ENCODE results near the gene MBNL2. TPM values are rescaled to one million over a fixed set of nuclear protein-coding genes. Genes with fewer than 3 reads are reported as not detected.
"Not testable (repeated sequence)": the region's sequence is repeated elsewhere in the genome, so short reads cannot be mapped to it uniquely, and the experiment has no call there.

Gene MBNL2
- total and polyA plus RNA-seq, 10 of the 15 experiments (the other 5 are each of a cell fraction or from before 2014, with no cell fraction given), result 1.6 to 9.7 (median 6.7) TPM

DNA sequence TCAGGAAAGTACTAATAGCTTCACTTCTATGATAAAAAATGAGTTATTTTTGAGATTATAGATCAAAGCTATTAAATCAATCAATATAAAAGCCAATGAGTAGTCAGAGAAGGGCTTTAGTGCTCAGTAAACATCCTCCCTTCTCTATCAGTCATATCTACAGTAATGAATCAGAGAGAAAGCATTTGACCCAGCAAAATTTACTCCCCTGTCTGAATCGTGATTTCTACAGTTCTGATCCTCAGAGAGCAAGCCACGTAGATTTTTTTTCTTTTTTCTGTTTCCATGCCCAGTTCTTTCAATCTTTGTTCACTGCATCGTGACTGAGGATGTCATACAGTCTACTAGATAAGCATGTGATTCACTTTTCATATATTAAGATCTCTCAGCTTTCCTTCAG, 16.2 kb upstream of the MBNL2 start:
- Histone ChIP-seq H3K9ac (ENCODE audit: control insufficient read depth, insufficient read depth, low read length) (no peak overlapping the region), H3K4me1 (ENCODE audit: control insufficient read depth, insufficient read depth, low read length) (no peaks in the 10 kb centered on the region), H3K9me3 (replicated peaks; ENCODE audit: control insufficient read depth, insufficient read depth, low read length) (no peaks in the 10 kb centered on the region), H3K27ac (ENCODE audit: control insufficient read depth, insufficient read depth) (no peak overlapping the region), H2AFZ (ENCODE audit: control insufficient read depth, low read depth, low read length) (no peak overlapping the region), H3K27me3 (replicated peaks in 1 of 2; ENCODE audit: control insufficient read depth in 2 of 2, insufficient read depth in 2 of 2, low read length in 1 of 2) (no peaks in the 10 kb centered on the region), H3K36me3 (ENCODE audit: control insufficient read depth in 2 of 2, insufficient read depth in 2 of 2, low read length in 1 of 2) (no peaks in the 10 kb centered on the region), H3K4me2 (ENCODE audit: control insufficient read depth, insufficient read depth) (no peak overlapping the region), H3K4me3 (no peak overlapping the region), H3K79me2 (ENCODE audit: control insufficient read depth, insufficient read depth, low read length) (no peaks in the 10 kb centered on the region), H4K20me1 (ENCODE audit: control insufficient read depth, insufficient read depth) (no peaks in the 10 kb centered on the region)
- intact Hi-C loops (cut with micrococcal nuclease; ENCODE audit: unreplicated experiment) (no loop called here), in situ Hi-C loops (cut with MboI) (no loop called here)
- whole genome bisulfite sequencing (ENCODE audit: insufficient coverage, insufficient replicate concordance, low lambda C conversion rate, missing lambda C conversion rate), result 0% methylated on average over 3 of the region's 3 CpGs
- DNase-seq (ENCODE audit: low read depth, low spot score), result no peak
- TF ChIP-seq, protein P1, sequence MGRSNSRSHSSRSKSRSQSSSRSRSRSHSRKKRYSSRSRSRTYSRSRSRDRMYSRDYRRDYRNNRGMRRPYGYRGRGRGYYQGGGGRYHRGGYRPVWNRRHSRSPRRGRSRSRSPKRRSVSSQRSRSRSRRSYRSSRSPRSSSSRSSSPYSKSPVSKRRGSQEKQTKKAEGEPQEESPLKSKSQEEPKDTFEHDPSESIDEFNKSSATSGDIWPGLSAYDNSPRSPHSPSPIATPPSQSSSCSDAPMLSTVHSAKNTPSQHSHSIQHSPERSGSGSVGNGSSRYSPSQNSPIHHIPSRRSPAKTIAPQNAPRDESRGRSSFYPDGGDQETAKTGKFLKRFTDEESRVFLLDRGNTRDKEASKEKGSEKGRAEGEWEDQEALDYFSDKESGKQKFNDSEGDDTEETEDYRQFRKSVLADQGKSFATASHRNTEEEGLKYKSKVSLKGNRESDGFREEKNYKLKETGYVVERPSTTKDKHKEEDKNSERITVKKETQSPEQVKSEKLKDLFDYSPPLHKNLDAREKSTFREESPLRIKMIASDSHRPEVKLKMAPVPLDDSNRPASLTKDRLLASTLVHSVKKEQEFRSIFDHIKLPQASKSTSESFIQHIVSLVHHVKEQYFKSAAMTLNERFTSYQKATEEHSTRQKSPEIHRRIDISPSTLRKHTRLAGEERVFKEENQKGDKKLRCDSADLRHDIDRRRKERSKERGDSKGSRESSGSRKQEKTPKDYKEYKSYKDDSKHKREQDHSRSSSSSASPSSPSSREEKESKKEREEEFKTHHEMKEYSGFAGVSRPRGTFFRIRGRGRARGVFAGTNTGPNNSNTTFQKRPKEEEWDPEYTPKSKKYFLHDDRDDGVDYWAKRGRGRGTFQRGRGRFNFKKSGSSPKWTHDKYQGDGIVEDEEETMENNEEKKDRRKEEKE (IDR thresholded peaks at IDR 0.05), result no peak
- TF ChIP-seq POLR2AphosphoS5 (IDR thresholded peaks at IDR 0.05; ENCODE audit: low read length), result no peak
- TF ChIP-seq, protein P2, sequence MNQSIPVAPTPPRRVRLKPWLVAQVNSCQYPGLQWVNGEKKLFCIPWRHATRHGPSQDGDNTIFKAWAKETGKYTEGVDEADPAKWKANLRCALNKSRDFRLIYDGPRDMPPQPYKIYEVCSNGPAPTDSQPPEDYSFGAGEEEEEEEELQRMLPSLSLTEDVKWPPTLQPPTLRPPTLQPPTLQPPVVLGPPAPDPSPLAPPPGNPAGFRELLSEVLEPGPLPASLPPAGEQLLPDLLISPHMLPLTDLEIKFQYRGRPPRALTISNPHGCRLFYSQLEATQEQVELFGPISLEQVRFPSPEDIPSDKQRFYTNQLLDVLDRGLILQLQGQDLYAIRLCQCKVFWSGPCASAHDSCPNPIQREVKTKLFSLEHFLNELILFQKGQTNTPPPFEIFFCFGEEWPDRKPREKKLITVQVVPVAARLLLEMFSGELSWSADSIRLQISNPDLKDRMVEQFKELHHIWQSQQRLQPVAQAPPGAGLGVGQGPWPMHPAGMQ (IDR thresholded peaks at IDR 0.05; ENCODE audit: borderline replicate concordance), result no peak
- no peak for TF ChIP-seq MTA3 (IDR thresholded peaks at IDR 0.05; ENCODE audit: borderline replicate concordance, low read length)
- no peak for TF ChIP-seq NBN (IDR thresholded peaks at IDR 0.05)
- no peak for TF ChIP-seq POLR2AphosphoS2 (IDR thresholded peaks at IDR 0.05; ENCODE audit: low read depth, low read length)
- ChIA-PET CTCF (interaction anchor here (0.6 to 1.0 kb wide), 3 partner anchors 31 to 281 kb away, joined by 3 to 4 read pairs (median 3); no protein-coding TSS in a partner anchor), SMC1A (ENCODE audit: uncharacterized antibody, unreplicated experiment) (interaction anchor here (1.0 kb wide), 2 partner anchors 22 to 345 kb away, joined by 3 read pairs; no protein-coding TSS in a partner anchor), POLR2A (no interaction called here), RAD21 (ENCODE audit: unreplicated experiment) (no interaction called here)
- no TSS peak for BruUV-seq (replicated peaks)
- ATAC-seq, result no peak
- FAIRE-seq, result no peak

DNA sequence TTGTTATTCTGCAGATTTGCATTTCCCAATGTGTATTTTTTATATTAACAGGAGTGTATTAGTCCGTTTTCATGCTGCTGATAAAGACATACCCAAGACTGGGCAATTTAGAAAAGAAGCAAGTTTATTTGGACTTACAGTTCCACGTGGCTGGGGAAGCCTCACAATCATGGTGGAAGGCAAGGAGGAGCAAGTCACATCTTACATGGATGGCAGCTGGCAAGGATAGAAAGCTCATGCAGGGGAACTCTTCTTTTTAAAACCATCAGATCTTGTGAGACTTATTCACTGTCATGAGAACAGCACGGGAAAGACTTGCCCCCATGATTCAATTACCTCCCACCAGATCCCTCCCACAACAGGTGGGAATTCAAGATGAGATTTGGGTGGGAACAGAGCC, 14.9 kb upstream of the MBNL2 start:
- CTCF ChIA-PET, result interaction anchor here (1.7 kb wide), 1 partner anchor 98 kb away, joined by 3 read pairs; no protein-coding TSS in a partner anchor
- WGBS (ENCODE audit: insufficient coverage, insufficient replicate concordance, low lambda C conversion rate, missing lambda C conversion rate), result 24% methylated on average over 3 of the region's 3 CpGs

More for the DNA sequence above, 14.9 kb upstream of the MBNL2 start:
- DNase-seq (ENCODE audit: low read depth, low spot score); H3K79me2 ChIP-seq (ENCODE audit: control insufficient read depth, insufficient read depth, low read length); H2AFZ ChIP-seq (ENCODE audit: control insufficient read depth, low read depth, low read length); in situ Hi-C loops (cut with MboI); POLR2A ChIA-PET; H3K4me2 ChIP-seq (ENCODE audit: control insufficient read depth, insufficient read depth); H3K27me3 ChIP-seq (replicated peaks in 1 of 2; ENCODE audit: control insufficient read depth in 2 of 2, insufficient read depth in 2 of 2, low read length in 1 of 2); H3K9me3 ChIP-seq (replicated peaks; ENCODE audit: control insufficient read depth, insufficient read depth, low read length); BruUV-seq (replicated peaks); H3K36me3 ChIP-seq (ENCODE audit: control insufficient read depth in 2 of 2, insufficient read depth in 2 of 2, low read length in 1 of 2); H3K27ac ChIP-seq (ENCODE audit: control insufficient read depth, insufficient read depth); H4K20me1 ChIP-seq (ENCODE audit: control insufficient read depth, insufficient read depth); H3K4me1 ChIP-seq (ENCODE audit: control insufficient read depth, insufficient read depth, low read length); FAIRE-seq; H3K9ac ChIP-seq (ENCODE audit: control insufficient read depth, insufficient read depth, low read length); intact Hi-C loops (cut with micrococcal nuclease; ENCODE audit: unreplicated experiment); H3K4me3 ChIP-seq; ATAC-seq; SMC1A ChIA-PET (ENCODE audit: uncharacterized antibody, unreplicated experiment); RAD21 ChIA-PET (ENCODE audit: unreplicated experiment): not testable (repeated sequence)

Measured in GM12878 (cell line).